ENCODE results near the gene BACE1. TPM values are rescaled to one million over a fixed set of nuclear protein-coding genes. Genes with fewer than 3 reads are reported as not detected.

Gene BACE1
- total RNA-seq, 2 donors from 2014 or later = 12.4 to 28.4 TPM

GRCh38 chr11:117248341-117248740, 67.7 kb downstream of the BACE1 start:
- Histone ChIP-seq H3K27ac (no peak overlapping the region), H3K4me1 (replicated peaks) (no peaks in the 10 kb centered on the region), H3K36me3 (no peaks in the 10 kb centered on the region), H3K4me3 (no peak overlapping the region), H3K27me3 (replicated peaks; ENCODE audit: insufficient read depth) (no peaks in the 10 kb centered on the region), H3K9me3 (no peaks in the 10 kb centered on the region)
- intact Hi-C loops (cut with DNase I) = no loop called here
- DNase-seq (ENCODE audit: low spot score) = no peak
- 92% methylated on average over 4 of the region's 4 CpGs for WGBS
- no peak for TF ChIP-seq CTCF (IDR thresholded peaks at IDR 0.05)
- TF ChIP-seq POLR2A (IDR thresholded peaks at IDR 0.05) = no peak
- TF ChIP-seq POLR2AphosphoS5 (IDR thresholded peaks at IDR 0.05) = no peak

- intact Hi-C loops (cut with DNase I) = no loop called here
- no peaks in the 10 kb centered on the region for H3K36me3 ChIP-seq
Measured at GRCh38 chr11:117239295-117239694, 76.8 kb downstream of the BACE1 start.

GRCh38 chr11:117238221-117238620, 77.8 kb downstream of the BACE1 start:
- Histone ChIP-seq H3K36me3 (no peaks in the 10 kb centered on the region), H3K27me3 (replicated peaks; ENCODE audit: insufficient read depth) (no peaks in the 10 kb centered on the region), H3K4me3 (no peak overlapping the region), H3K4me1 (replicated peaks) (no peaks in the 10 kb centered on the region), H3K27ac (no peak overlapping the region), H3K9me3 (no peaks in the 10 kb centered on the region)
- intact Hi-C loops (cut with DNase I) = no loop called here
- no peak for DNase-seq (ENCODE audit: low spot score)
- 95% methylated on average over 5 of the region's 5 CpGs for WGBS
- TF ChIP-seq CTCF (IDR thresholded peaks at IDR 0.05) = no peak
- TF ChIP-seq POLR2A (IDR thresholded peaks at IDR 0.05) = no peak
- TF ChIP-seq POLR2AphosphoS5 (IDR thresholded peaks at IDR 0.05) = no peak

More at GRCh38 chr11:117239295-117239694, 76.8 kb downstream of the BACE1 start:
- no peaks in the 10 kb centered on the region for H3K27me3 ChIP-seq (replicated peaks; ENCODE audit: insufficient read depth)
- H3K4me1 ChIP-seq (replicated peaks) = no peaks in the 10 kb centered on the region
- no peak overlapping the region for H3K27ac ChIP-seq
- TF ChIP-seq POLR2AphosphoS5 (IDR thresholded peaks at IDR 0.05) (no peak), POLR2A (IDR thresholded peaks at IDR 0.05) (no peak), CTCF (IDR thresholded peaks at IDR 0.05) (no peak)
- no peaks in the 10 kb centered on the region for H3K9me3 ChIP-seq
- WGBS = 77% methylated on average over 6 of the region's 6 CpGs
- no peak overlapping the region for H3K4me3 ChIP-seq
- DNase-seq (ENCODE audit: low spot score) = no peak

Small RNAs within 50 kb of the gene (small RNA-seq; reads per million reads assigned to genes)
- gene RF00564 = 0 reads per million in 2 donors

Other genes with a start within 250 kb of the BACE1 start
- 10 to 100 TPM; 26.2 to 77.6 TPM for gene SIK3, start 217.8 kb downstream of the BACE1 start, total RNA-seq
- gene PAFAH1B2, start 172.0 kb downstream of the BACE1 start, total RNA-seq = 100 to 1,000 TPM in 1 of 2 donors, 10 to 100 TPM in 1; 72.5 to 126 TPM
- gene SIDT2, start 137.5 kb downstream of the BACE1 start, total RNA-seq = 100 to 1,000 TPM in 1 of 2 donors, 10 to 100 TPM in 1; 69.5 to 144 TPM
- gene TAGLN, start 116.9 kb downstream of the BACE1 start, total RNA-seq = 1,000 to 10,000 TPM; 2,153 to 2,440 TPM
- 10 to 100 TPM; 38.5 to 45.7 TPM for gene PCSK7, start 84.2 kb downstream of the BACE1 start, total RNA-seq
- gene RNF214, start 83.6 kb downstream of the BACE1 start, total RNA-seq = 10 to 100 TPM in 1 of 2 donors, 1 to 10 TPM in 1; 9.4 to 24.8 TPM
- 10 to 100 TPM in 1 of 2 donors, 1 to 10 TPM in 1; 4.8 to 19.1 TPM for gene BACE1-AS, start 24.9 kb downstream of the BACE1 start, total RNA-seq
- gene CEP164, start 11.6 kb upstream of the BACE1 start, total RNA-seq = 10 to 100 TPM; 27.7 to 40.6 TPM